ENCODE data around the gene CD69. TPM values are rescaled to one million over a fixed set of nuclear protein-coding genes. Genes with fewer than 3 reads are reported as not detected.

Gene CD69
- total and polyA plus RNA-seq, 2 donors (not counting 3 experiments of a cell fraction or from before 2014, with no cell fraction given) = 0.49 to 4.4 TPM

DNA sequence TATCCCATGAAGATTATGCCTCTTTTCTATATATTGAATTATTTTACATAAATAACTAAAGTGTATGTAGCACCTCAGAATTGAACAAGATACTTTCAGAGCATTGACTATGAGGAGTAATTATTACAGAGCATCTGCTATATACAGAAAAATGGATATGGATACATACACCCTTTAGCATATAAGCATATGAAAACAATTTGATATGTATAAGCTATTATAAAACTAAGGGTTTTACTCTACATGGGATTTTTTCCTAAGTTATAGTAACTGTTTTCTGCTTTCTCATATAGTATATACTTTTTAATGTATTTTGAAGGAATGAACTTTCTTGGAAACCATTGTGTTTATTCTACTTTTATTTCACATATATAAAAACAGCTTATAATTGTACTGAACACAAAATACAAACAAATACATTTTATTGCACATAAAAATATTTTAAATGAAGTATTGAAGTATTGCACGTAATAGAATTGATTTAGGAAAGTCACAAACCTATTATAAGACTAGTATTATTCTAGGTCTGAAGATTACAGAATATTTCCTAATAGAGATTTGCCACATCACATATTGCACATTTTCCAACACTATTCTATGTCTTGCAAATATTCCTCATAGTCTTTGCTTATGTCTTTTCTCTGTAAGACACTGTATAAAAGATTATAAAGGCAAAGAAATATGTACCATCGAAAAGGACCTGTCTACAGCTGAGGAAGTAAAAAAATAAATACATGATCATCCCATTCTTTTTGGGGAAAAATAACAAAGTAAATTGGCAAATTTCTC lies 8.4 kb downstream of the CD69 start:
- Histone ChIP-seq H4K20me1 (replicated peaks; ENCODE audit: control insufficient read depth, extremely low read depth, insufficient read depth, low read length) (no peaks in the 10 kb centered on the region), H3K27me3 (ENCODE audit: control insufficient read depth in 2 of 2, insufficient read depth in 2 of 2, low read length in 2 of 2) (no peaks in the 10 kb centered on the region), H2AFZ (ENCODE audit: low read depth, low read length) (no peak overlapping the region), H3K79me2 (ENCODE audit: control insufficient read depth, insufficient read depth, low read length) (no peaks in the 10 kb centered on the region), H3K9me3 (replicated peaks; ENCODE audit: control insufficient read depth, insufficient read depth, low read length) (no peaks in the 10 kb centered on the region), H3K4me2 (ENCODE audit: insufficient read depth, low read length) (no peak overlapping the region), H3K9ac (replicated peaks; ENCODE audit: extremely low read depth, insufficient read depth, low read length) (no peak overlapping the region), H3K27ac (ENCODE audit: insufficient read depth, low read depth, low read length) (no peak overlapping the region), H3K9me1 (replicated peaks; ENCODE audit: control insufficient read depth, extremely low read depth, insufficient read depth, low read length) (no peaks in the 10 kb centered on the region), H3K4me1 (ENCODE audit: control insufficient read depth, extremely low read depth, insufficient read depth, low read length) (peaks cover 18% of the 10 kb centered on the region), H3K36me3 (ENCODE audit: control insufficient read depth in 2 of 2, extremely low read depth in 1 of 2, insufficient read depth in 2 of 2, low read length in 2 of 2) (no peaks in the 10 kb centered on the region), H3K4me3 (replicated peaks in 1 of 3; ENCODE audit: insufficient read depth in 1 of 3, low read depth in 1 of 3, low read length in 3 of 3) (no peak overlapping the region)
- ChIA-PET CTCF (interaction anchor here (1.8 to 13.3 kb wide), 5 partner anchors 16 to 172 kb away, joined by 4 to 332 read pairs (median 62); no protein-coding TSS in a partner anchor), POLR2A (no interaction called here)
- BruUV-seq (replicated peaks) = no TSS peak
- dilution Hi-C loops (cut with MboI; ENCODE audit: extremely low pct_ligation_motif_present, low sequenced_read_pairs) = no loop called here
- TF ChIP-seq FOS (IDR thresholded peaks at IDR 0.05; ENCODE audit: borderline replicate concordance, insufficient read depth, low read length) (no peak), GATA2 (IDR thresholded peaks at IDR 0.05; ENCODE audit: insufficient read depth, insufficient read length, low read depth, low read length) (no peak), POLR2AphosphoS5 (IDR thresholded peaks at IDR 0.05; ENCODE audit: insufficient read depth, low read depth, low read length) (no peak), CTCF (IDR thresholded peaks at IDR 0.05; ENCODE audit: extremely low read depth in 1 of 2, insufficient read depth in 1 of 2, low read depth in 1 of 2, low read length in 2 of 2) (no peak)
- TF ChIP-seq, protein P1, sequence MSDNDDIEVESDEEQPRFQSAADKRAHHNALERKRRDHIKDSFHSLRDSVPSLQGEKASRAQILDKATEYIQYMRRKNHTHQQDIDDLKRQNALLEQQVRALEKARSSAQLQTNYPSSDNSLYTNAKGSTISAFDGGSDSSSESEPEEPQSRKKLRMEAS (IDR thresholded peaks at IDR 0.05; ENCODE audit: insufficient read depth, insufficient read length) = no peak
- FAIRE-seq (no peak), DNase-seq (ENCODE audit: low read depth, low spot score) (no peak)
- intact Hi-C loops (cut with micrococcal nuclease) = loop anchor here (5.0 to 10.0 kb wide), 2 partner anchors 260 to 812 kb away; partner anchors contain the start of gene CLEC12B

Measured in endothelial cell of umbilical vein (primary cell).